Mesendoderm (in vitro differentiated cells): ENCODE measurements around the gene PCSK5.

Experiments used
- DNase-seq: peaks from one replicate; pipeline ENCODE4 v3.0.0; 2013
- H2AK5ac ChIP-seq: 2 replicates; pipeline ENCODE4 v1.6.1; 2013; ENCODE audit warnings: low read length, inconsistent platforms
- H2BK120ac ChIP-seq: 2 replicates; pipeline ENCODE4 v1.6.1; 2013; ENCODE audit warnings: low read depth, mild to moderate bottlenecking, low read length, moderate library complexity, mixed read lengths
- H2BK15ac ChIP-seq: replicated peaks from 2 replicates; pipeline ENCODE4 v1.6.1; 2013; ENCODE audit warnings: low read depth, mild to moderate bottlenecking, moderate library complexity
- H2BK5ac ChIP-seq: 2 replicates; pipeline ENCODE4 v1.6.1; 2013; ENCODE audit warnings: low read length, inconsistent platforms
- H3K18ac ChIP-seq: 2 replicates; pipeline ENCODE4 v1.6.1; 2013; ENCODE audit warnings: mild to moderate bottlenecking, low read length, mixed read lengths
- H3K23ac ChIP-seq: one replicate; pipeline ENCODE4 v1.6.1; 2013; ENCODE audit warnings: low read length
- H3K27ac ChIP-seq: 2 replicates; pipeline ENCODE4 v1.5.1; 2013; ENCODE audit warnings: low read depth, mild to moderate bottlenecking, inconsistent platforms, low read length, moderate library complexity
- H3K27me3 ChIP-seq: 2 replicates; pipeline ENCODE4 v1.6.1; 2013; ENCODE audit warnings: low read length, control low read depth, mild to moderate bottlenecking, inconsistent platforms; ENCODE audit not compliant: insufficient read depth, poor library complexity
- H3K36me3 ChIP-seq: 2 replicates; pipeline ENCODE4 v1.6.1; 2013; ENCODE audit warnings: low read length, inconsistent platforms; ENCODE audit not compliant: control insufficient read depth, insufficient read depth
- H3K4ac ChIP-seq: one replicate; pipeline ENCODE4 v1.6.1; 2013; ENCODE audit warnings: low read depth, mild to moderate bottlenecking, low read length, moderate library complexity
- H3K4me1 ChIP-seq: 2 replicates; pipeline ENCODE4 v1.6.1; 2013; ENCODE audit warnings: low read depth, low read length, inconsistent platforms; ENCODE audit not compliant: control insufficient read depth
- H3K4me2 ChIP-seq: 2 replicates; pipeline ENCODE4 v1.6.1; 2013; ENCODE audit warnings: low read length
- H3K4me3 ChIP-seq: 2 replicates; pipeline ENCODE4 v1.5.1; 2013; ENCODE audit warnings: mild to moderate bottlenecking, low read length
- H3K56ac ChIP-seq: one replicate; pipeline ENCODE4 v1.6.1; 2013; ENCODE audit warnings: low read length
- H3K79me1 ChIP-seq: 2 replicates; pipeline ENCODE4 v1.6.1; 2013; ENCODE audit warnings: low read length, inconsistent platforms
- H3K79me2 ChIP-seq: 2 replicates; pipeline ENCODE4 v1.6.1; 2013; ENCODE audit warnings: mild to moderate bottlenecking, low read length; ENCODE audit not compliant: control insufficient read depth, insufficient read depth
- H3K9ac ChIP-seq: 2 replicates; pipeline ENCODE4 v1.6.1; 2013; ENCODE audit warnings: low read length, inconsistent platforms
- H4K5ac ChIP-seq: one replicate; pipeline ENCODE4 v1.6.1; 2013; ENCODE audit warnings: low read length
- H4K8ac ChIP-seq: one replicate; pipeline ENCODE4 v1.6.1; 2013; ENCODE audit warnings: low read depth, mild to moderate bottlenecking, control low read depth, low read length, moderate library complexity
- WGBS: extraction: QIAGEN DNeasy Blood & Tissue Kit; methylation state at CpG from one replicate; pipeline ENCODE4 v1.1.7; 2013; ENCODE audit warnings: low lambda C conversion rate, missing lambda C conversion rate; ENCODE audit not compliant: insufficient coverage; ENCODE audit errors: extremely low coverage; 5-methylcytosine and 5-hydroxymethylcytosine counted together

The PCSK5 gene

DNA sequence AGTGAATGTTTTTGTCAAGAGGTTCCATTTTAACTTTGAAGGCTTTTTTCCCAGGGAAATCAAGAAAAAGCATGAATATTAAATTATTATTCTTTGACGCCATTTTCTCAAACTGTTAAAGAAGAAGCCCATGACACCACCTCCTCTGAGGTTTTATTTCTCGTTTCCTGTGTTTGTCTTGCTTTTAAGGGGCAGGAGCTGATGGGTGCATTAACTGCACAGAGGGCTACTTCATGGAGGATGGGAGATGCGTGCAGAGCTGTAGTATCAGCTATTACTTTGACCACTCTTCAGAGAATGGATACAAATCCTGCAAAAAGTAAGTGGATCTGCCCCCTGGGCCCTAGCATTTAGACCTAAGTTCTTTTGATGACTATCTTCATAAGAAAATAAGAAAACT, 298.4 kb downstream of the PCSK5 start:
- no peak for DNase-seq
- no CpG with 5 or more reads among the region's 3 CpGs for WGBS
- Histone ChIP-seq H3K18ac (no peak overlapping the region), H3K27ac (no peak overlapping the region), H2AK5ac (no peak overlapping the region), H3K36me3 (no peaks in the 10 kb centered on the region), H3K79me1 (no peaks in the 10 kb centered on the region), H3K56ac (no peak overlapping the region), H3K79me2 (no peaks in the 10 kb centered on the region), H3K27me3 (no peaks in the 10 kb centered on the region), H2BK5ac (no peak overlapping the region), H3K9ac (no peak overlapping the region), H3K4me2 (no peak overlapping the region), H3K4me1 (peaks cover 2% of the 10 kb centered on the region), H4K5ac (no peak overlapping the region), H3K23ac (no peak overlapping the region), H2BK15ac (no peak overlapping the region), H3K4ac (no peak overlapping the region), H3K4me3 (no peak overlapping the region), H2BK120ac (no peak overlapping the region), H4K8ac (no peak overlapping the region)

DNA sequence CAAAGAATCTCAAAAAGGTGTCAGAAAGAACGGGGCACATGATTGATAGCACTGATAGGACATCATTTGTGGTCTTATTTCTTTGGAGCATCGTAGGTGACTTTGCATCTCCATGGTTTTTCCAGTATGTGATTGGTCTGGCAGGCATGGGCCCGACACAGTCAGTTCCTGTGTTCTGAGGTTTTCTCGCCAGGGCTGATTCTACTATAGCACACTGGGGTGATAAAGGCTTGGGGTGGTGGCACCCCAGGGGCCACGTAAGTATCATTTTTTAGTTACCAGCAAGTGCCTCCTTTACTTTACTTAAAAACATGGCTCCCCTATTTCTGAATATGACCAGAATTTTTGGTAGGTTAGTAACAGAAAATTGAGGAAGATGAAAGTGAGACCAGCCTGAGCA, 301.0 kb downstream of the PCSK5 start:
- WGBS, result no CpG with 5 or more reads among the region's 5 CpGs
- H3K79me1 ChIP-seq, result no peaks in the 10 kb centered on the region
- no peak overlapping the region for H2BK120ac ChIP-seq
- no peak overlapping the region for H2BK5ac ChIP-seq
- no peaks in the 10 kb centered on the region for H3K27me3 ChIP-seq
- no peak overlapping the region for H2AK5ac ChIP-seq
- no peak overlapping the region for H3K9ac ChIP-seq
- DNase-seq, result no peak
- no peak overlapping the region for H3K18ac ChIP-seq
- H3K4me1 ChIP-seq, result no peaks in the 10 kb centered on the region
- H3K56ac ChIP-seq, result no peak overlapping the region
- no peak overlapping the region for H4K8ac ChIP-seq
- no peak overlapping the region for H3K27ac ChIP-seq
- no peak overlapping the region for H3K23ac ChIP-seq
- no peaks in the 10 kb centered on the region for H3K36me3 ChIP-seq
- H3K4me3 ChIP-seq, result no peak overlapping the region
- H3K4me2 ChIP-seq, result no peak overlapping the region
- H3K4ac ChIP-seq, result no peak overlapping the region
- H4K5ac ChIP-seq, result no peak overlapping the region
- H3K79me2 ChIP-seq, result no peaks in the 10 kb centered on the region
- no peak overlapping the region for H2BK15ac ChIP-seq

DNA sequence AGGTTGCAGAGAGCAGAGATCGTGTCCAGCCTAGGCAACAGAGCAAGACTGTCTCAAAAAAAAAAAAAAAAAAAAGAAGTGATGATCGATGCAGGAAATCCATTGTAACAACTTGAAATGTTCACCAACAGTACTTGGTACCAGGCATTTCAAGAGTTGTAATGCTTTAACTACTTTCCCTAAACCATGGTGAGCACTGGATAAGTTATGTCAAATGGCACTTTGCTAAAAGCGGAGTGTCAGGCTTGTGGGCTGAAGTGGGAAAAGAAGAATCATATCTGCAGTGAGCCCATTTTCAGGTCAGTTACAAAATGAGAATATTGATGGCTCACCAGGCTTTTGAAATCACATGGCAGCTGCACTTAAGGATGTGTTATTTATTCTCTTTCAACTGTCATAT, 301.5 kb downstream of the PCSK5 start:
- H4K8ac ChIP-seq, result no peak overlapping the region
- H2BK5ac ChIP-seq, result no peak overlapping the region
- H2BK120ac ChIP-seq, result no peak overlapping the region
- H3K9ac ChIP-seq, result no peak overlapping the region
- no peak for DNase-seq
- no peak overlapping the region for H3K4ac ChIP-seq
- H3K79me2 ChIP-seq, result no peaks in the 10 kb centered on the region
- no peak overlapping the region for H3K56ac ChIP-seq
- no peaks in the 10 kb centered on the region for H3K27me3 ChIP-seq
- H3K23ac ChIP-seq, result no peak overlapping the region
- no peaks in the 10 kb centered on the region for H3K4me1 ChIP-seq
- H3K27ac ChIP-seq, result no peak overlapping the region
- H3K18ac ChIP-seq, result no peak overlapping the region
- WGBS, result no CpG with 5 or more reads among the region's 3 CpGs
- no peak overlapping the region for H2BK15ac ChIP-seq
- no peaks in the 10 kb centered on the region for H3K79me1 ChIP-seq
- no peak overlapping the region for H2AK5ac ChIP-seq
- no peak overlapping the region for H3K4me3 ChIP-seq
- H4K5ac ChIP-seq, result no peak overlapping the region
- H3K36me3 ChIP-seq, result no peaks in the 10 kb centered on the region
- no peak overlapping the region for H3K4me2 ChIP-seq

DNA sequence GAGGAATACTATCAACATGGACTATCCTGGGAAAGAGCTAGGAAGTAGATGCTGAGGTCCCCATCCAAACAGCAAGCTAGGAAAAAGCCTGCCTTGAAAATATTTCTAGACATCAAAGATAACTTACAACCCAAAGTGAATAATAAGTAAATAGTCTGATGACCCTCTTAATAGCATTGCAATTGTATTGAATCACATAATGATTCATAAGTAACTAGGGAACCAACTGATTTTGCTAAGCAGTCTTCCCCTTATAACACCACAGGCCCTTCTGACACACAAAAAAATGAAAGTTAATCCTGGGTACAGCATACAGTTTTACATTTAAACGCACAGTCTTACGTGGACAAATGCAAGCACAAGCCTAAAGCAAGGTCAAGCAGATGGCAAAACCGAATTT, 304.4 kb downstream of the PCSK5 start:
- Histone ChIP-seq H3K79me2 (no peaks in the 10 kb centered on the region), H3K79me1 (no peaks in the 10 kb centered on the region), H3K9ac (no peak overlapping the region), H3K56ac (no peak overlapping the region), H3K23ac (no peak overlapping the region), H3K4ac (no peak overlapping the region), H3K36me3 (no peaks in the 10 kb centered on the region), H3K4me1 (no peaks in the 10 kb centered on the region), H4K8ac (no peak overlapping the region), H3K27ac (no peak overlapping the region), H2BK120ac (no peak overlapping the region), H2BK5ac (no peak overlapping the region), H3K18ac (no peak overlapping the region), H3K4me2 (no peak overlapping the region), H4K5ac (no peak overlapping the region), H2AK5ac (no peak overlapping the region), H3K4me3 (no peak overlapping the region), H2BK15ac (no peak overlapping the region), H3K27me3 (no peaks in the 10 kb centered on the region)
- no peak for DNase-seq
- WGBS, result no CpG with 5 or more reads among the region's 3 CpGs

DNA sequence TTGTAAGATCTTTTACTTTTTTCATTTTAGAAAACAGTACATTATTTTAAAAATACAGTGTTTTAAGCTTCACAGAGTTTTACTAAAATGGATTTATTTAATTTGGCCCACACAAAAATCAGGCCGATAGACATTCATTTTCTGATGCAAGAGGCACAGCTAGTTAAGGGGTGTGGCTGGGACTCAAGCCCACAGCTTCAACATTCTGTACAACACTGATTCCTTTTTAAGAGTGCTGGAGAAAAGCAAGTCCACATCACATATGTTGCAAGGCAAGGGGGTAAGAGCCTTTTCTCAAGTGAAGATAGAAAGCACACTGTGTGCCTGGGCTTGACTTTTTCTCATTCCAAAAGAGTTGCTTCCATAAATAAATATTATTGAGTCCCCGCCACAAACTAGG, 307.9 kb downstream of the PCSK5 start:
- H3K23ac ChIP-seq, result no peak overlapping the region
- H3K27ac ChIP-seq, result no peak overlapping the region
- no peak for DNase-seq
- no peak overlapping the region for H3K4me3 ChIP-seq
- no CpG with 5 or more reads among the region's 2 CpGs for WGBS
- H3K4ac ChIP-seq, result no peak overlapping the region
- H3K4me2 ChIP-seq, result no peak overlapping the region
- no peak overlapping the region for H3K56ac ChIP-seq
- no peaks in the 10 kb centered on the region for H3K4me1 ChIP-seq
- no peak overlapping the region for H3K18ac ChIP-seq
- H3K27me3 ChIP-seq, result no peaks in the 10 kb centered on the region
- no peaks in the 10 kb centered on the region for H3K79me2 ChIP-seq
- no peak overlapping the region for H2BK120ac ChIP-seq
- no peak overlapping the region for H4K8ac ChIP-seq
- no peak overlapping the region for H3K9ac ChIP-seq
- no peak overlapping the region for H2BK15ac ChIP-seq
- no peak overlapping the region for H4K5ac ChIP-seq
- H2BK5ac ChIP-seq, result no peak overlapping the region
- H3K79me1 ChIP-seq, result no peaks in the 10 kb centered on the region
- H2AK5ac ChIP-seq, result no peak overlapping the region
- no peaks in the 10 kb centered on the region for H3K36me3 ChIP-seq

DNA sequence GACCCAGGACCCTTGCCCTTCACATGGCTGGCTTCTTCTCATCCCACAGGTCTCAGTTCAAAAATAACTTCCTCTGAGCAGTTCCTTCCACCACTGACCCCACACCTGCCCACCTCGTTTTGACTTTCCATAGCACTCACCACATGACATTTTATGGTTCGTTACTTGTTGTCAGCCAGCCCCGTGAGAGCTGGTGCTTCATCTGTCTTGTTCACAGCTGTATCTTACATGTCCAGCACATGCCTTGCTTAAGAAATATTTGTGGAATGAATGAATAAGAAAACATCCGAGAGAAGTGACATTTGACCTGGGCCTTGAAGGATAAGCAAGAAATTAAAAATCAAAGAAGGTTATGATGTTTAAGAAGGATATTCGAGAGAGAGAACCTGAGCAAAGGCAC, 309.8 kb downstream of the PCSK5 start:
- Histone ChIP-seq H3K27me3 (no peaks in the 10 kb centered on the region), H3K4me2 (no peak overlapping the region), H3K18ac (no peak overlapping the region), H2AK5ac (no peak overlapping the region), H3K9ac (no peak overlapping the region), H2BK15ac (no peak overlapping the region), H3K4me1 (no peaks in the 10 kb centered on the region), H3K36me3 (no peaks in the 10 kb centered on the region), H3K4ac (no peak overlapping the region), H2BK5ac (no peak overlapping the region), H4K8ac (no peak overlapping the region), H3K56ac (no peak overlapping the region), H3K79me2 (no peaks in the 10 kb centered on the region), H3K4me3 (no peak overlapping the region), H4K5ac (no peak overlapping the region), H2BK120ac (no peak overlapping the region), H3K79me1 (no peaks in the 10 kb centered on the region), H3K27ac (no peak overlapping the region), H3K23ac (no peak overlapping the region)
- no CpG with 5 or more reads among the region's 5 CpGs for WGBS
- no peak for DNase-seq
